Activated CD4-positive, alpha-beta T cell treated with anti-CD3 and anti-CD28 coated beads, Interleukin-10, Interleukin-2, amounts not matched to agents 100 ng/mL and 50 ng/mL, durations not matched to agents 16 hours and 8 hours (primary cell): ENCODE data around the gene ACTL6B.

ENCODE experiments used
- DNase-seq: peaks from one replicate; pipeline ENCODE4 v3.0.0-alpha.2; 2020

The ACTL6B gene

GRCh38 chr7:100683659-100684533, 27.6 kb upstream of the ACTL6B start:
- no peak for DNase-seq

- DNase-seq: no peak
These were observed 26.9 kb upstream of the ACTL6B start for GRCh38 chr7:100682991-100683658.

GRCh38 chr7:100682228-100682741, 26.0 kb upstream of the ACTL6B start:
- no peak for DNase-seq

GRCh38 chr7:100681491-100682227, 25.4 kb upstream of the ACTL6B start:
- no peak for DNase-seq

- DNase-seq: no peak
These were observed 24.5 kb upstream of the ACTL6B start for GRCh38 chr7:100680576-100681271.

- no peak for DNase-seq
These were observed 23.8 kb upstream of the ACTL6B start for GRCh38 chr7:100679927-100680575.

- DNase-seq: no peak
These were observed 23.1 kb upstream of the ACTL6B start for GRCh38 chr7:100679129-100679926.

- DNase-seq: no peak
These were observed 22.2 kb upstream of the ACTL6B start for GRCh38 chr7:100678291-100678984.

- DNase-seq: no peak
These were observed 21.3 kb upstream of the ACTL6B start for GRCh38 chr7:100677308-100678267.

- DNase-seq: no peak
These were observed 20.5 kb upstream of the ACTL6B start for GRCh38 chr7:100676501-100677306.

GRCh38 chr7:100675581-100676350, 19.5 kb upstream of the ACTL6B start:
- DNase-seq: peak; percentile 92

- DNase-seq: no peak
These were observed 18.8 kb upstream of the ACTL6B start for GRCh38 chr7:100675105-100675451.

- DNase-seq: no peak
These were observed 18.3 kb upstream of the ACTL6B start for GRCh38 chr7:100674411-100675104.

- DNase-seq: peak; percentile 37
These were observed 17.7 kb upstream of the ACTL6B start for GRCh38 chr7:100673942-100674410.

GRCh38 chr7:100673302-100673941, 17.2 kb upstream of the ACTL6B start, which contains the start of gene GNB2:
Gene GNB2, plus strand, starts transcription at chr7:100673740. Its CDS starts 2,526 bp downstream, at chr7:100676266.
- DNase-seq: peak; percentile 100
